GM12801 (cell line): ENCODE measurements around the gene RAB21.

Experiments
- TF ChIP-seq, protein P1 (sequence below): IDR thresholded peaks from one replicate; pipeline ENCODE4 v1.5.1; 2011; ENCODE audit warnings: control low read depth; ENCODE audit not compliant: insufficient read length; ENCODE audit errors: extremely low read depth

The RAB21 gene, protein sequence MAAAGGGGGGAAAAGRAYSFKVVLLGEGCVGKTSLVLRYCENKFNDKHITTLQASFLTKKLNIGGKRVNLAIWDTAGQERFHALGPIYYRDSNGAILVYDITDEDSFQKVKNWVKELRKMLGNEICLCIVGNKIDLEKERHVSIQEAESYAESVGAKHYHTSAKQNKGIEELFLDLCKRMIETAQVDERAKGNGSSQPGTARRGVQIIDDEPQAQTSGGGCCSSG

DNA sequence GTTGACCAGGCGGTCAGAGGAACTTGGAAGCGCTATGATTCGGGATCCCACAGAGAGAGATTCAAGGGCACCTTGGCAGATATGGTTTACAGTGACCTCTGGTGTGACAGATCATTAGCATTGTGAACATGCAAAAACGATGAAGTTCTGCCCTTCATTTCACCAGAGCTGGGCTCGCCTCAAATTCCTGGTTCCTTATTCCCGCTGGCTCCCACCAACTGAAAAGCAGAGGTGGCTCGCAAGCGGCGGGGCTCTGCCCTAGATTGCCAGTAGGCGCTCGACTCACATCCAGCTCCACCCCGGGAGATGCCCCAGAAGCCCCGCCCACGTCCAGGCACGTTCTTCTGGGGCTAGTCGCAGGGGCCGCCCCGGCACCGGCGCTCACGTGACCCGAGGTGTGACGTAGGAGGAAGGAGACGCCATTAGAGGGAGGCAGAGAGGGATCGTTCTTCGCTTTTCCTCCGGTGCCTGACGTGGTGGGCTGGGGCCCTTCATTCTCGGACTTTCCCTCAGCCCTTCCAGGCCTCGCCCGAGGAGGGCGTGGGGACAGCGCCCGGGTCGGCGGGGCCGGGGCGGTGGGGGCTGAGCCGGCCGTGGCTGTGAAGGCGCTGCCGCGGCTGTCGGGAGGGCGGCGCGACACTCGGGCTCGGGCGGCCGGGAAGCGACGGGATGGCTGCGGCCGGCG lies at the start of gene RAB21:
RAB21 (plus strand) TSS at position 403 of the 685 bp plus-strand sequence; CDS start at position 670, 267 bp downstream.
- TF ChIP-seq, protein P1, sequence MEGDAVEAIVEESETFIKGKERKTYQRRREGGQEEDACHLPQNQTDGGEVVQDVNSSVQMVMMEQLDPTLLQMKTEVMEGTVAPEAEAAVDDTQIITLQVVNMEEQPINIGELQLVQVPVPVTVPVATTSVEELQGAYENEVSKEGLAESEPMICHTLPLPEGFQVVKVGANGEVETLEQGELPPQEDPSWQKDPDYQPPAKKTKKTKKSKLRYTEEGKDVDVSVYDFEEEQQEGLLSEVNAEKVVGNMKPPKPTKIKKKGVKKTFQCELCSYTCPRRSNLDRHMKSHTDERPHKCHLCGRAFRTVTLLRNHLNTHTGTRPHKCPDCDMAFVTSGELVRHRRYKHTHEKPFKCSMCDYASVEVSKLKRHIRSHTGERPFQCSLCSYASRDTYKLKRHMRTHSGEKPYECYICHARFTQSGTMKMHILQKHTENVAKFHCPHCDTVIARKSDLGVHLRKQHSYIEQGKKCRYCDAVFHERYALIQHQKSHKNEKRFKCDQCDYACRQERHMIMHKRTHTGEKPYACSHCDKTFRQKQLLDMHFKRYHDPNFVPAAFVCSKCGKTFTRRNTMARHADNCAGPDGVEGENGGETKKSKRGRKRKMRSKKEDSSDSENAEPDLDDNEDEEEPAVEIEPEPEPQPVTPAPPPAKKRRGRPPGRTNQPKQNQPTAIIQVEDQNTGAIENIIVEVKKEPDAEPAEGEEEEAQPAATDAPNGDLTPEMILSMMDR: no peak

DNA sequence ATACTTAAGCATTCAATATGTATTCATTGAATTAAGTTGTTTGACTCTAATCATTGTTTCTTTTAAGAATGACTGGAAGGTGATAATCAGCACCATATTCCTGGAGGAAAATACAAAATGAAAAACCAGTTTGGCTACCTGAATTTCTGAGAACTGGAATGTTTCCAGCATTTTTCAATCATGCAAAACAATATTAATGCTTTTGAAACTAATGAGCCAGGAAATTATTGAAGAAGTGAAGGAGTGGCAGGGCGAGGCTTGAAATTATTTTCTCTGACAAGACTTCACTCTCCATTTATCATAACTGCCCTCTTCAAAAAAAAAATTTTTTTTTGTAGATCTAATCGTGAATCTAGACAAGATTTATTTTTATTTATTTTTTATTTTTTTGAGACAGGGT lies 49.7 kb upstream of the RAB21 start:
- TF ChIP-seq, protein P1: no peak

GRCh38 chr12:71708658-71709057 lies 46.0 kb upstream of the RAB21 start:
- TF ChIP-seq, protein P1: no peak

DNA sequence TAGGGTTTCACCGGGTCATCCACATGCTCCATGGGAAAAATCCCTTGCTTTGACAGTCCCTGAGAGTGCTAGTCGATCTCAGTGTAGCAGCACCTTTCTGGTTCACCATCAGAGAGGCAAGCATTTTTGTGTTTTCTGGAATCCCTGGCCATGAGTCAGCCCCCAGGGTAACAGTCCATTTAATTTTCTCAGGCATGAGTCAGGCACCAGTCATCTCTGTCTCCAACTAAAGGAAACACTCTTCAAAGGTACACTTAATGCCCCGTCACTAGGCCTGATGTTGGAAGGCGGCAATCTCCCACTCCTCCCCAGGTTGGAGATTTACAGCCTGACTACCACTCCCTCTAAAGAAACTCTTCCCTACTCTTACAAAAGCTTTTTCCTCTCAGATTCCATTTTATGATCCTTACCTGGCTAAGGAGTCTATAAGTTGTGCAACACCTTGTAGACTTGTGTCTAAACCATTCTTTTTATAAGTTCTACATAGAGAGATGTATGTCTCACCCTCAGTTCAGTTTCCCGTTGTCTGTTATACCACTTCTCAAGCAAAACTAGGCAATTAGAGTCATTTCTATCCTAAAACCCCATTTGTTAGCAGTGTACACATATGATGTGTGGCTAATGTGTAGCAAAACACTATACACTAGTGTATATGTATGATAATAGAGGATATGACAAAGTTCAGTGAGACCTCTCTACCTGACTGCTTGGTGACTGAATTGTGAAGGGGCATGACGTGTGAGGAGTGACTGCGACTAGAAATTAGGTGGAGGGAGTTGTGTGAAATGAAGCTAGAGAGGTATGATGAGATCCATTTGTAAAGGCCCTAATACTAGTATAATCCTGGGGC lies 44.2 kb upstream of the RAB21 start:
- TF ChIP-seq, protein P1: no peak

DNA sequence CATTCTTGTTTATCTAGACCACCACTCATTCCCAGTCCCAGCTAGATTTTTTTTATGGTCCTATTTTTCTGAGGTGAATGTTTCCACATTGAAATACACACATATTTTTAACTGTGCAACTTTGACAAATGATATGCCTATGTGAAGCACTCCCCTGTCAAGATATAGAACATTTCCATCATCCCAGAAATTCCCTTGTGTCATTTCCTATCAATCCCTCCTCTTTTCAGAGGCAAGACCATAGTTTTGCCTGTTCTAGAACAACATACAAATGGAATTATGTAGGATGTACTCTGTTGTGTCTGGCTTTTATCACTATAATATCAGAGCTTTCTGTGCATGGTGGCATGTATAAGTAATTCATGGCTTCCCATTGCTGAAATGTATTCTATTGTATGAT lies 36.1 kb upstream of the RAB21 start:
- TF ChIP-seq, protein P1: no peak

DNA sequence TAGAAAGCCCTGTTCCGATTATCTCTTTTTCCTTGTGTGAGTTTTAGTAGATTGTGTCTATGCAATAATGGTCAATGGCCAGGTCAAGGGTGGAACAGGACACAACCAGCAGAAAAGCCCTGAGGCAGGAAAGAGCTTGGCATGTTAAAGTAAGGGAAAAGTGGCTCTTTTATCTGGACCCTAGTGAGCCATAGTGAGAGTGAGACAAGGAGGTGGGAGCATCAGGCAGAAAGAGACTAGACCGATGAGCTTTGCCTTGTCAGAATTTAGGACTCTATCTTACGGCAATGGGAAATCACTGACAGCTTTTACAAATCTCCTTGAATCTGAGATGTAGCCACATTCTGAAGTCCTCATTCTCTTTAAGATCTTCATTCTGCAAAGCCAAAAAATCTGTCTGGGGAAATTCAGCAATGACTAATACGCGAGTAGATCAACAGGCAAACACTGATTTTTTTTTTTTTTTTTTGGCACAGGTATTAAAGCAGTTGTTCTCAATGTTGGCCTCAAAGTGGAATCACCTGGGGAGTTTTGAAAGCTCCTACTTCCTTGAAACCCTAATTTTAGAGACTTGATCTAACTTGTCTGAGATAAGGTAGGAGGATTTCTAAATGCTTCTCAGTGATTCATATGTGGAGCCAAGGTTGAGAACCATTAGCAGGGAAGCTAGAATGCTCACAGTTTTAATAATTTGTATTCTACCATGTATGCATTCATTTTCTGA lies 34.9 kb upstream of the RAB21 start:
- TF ChIP-seq, protein P1: no peak
